Body of pancreas (tissue), 4 donors: ENCODE results near the gene OR5B17. TPM values are rescaled to one million over a fixed set of nuclear protein-coding genes. Genes with fewer than 3 reads are reported as not detected.

Experiments
- ATAC-seq: fragments of 150-250 bp; one replicate; pipeline ENCODE4 v1.9.1; 2016
- DNase-seq, 4 donors: peaks; one replicate each; pipeline ENCODE4 v3.0.0-alpha.2; 2019
- H3K27ac ChIP-seq, 4 donors: fragments of 200-600 bp; sonication (generic); 1 replicate in 3 of 4; 2 replicates in 1 of 4; pipeline versions ENCODE4 v1.5.1 to v1.6.1; 2016 to 2019; ENCODE audit warnings: mild to moderate bottlenecking in 1 of 4, mixed read lengths in 1 of 4, moderate library complexity in 1 of 4
- H3K27me3 ChIP-seq, 2 donors: fragments of 200-600 bp; sonication (generic); one replicate each; pipeline ENCODE4 v1.6.0; 2016; ENCODE audit warnings: mild to moderate bottlenecking in 1 of 2
- H3K36me3 ChIP-seq, 2 donors: fragments of 200-600 bp; sonication (generic); replicated peaks in 1 of 2; 2 replicates each; pipeline ENCODE4 v1.5.1; 2016; ENCODE audit warnings: low read depth in 2 of 2; ENCODE audit not compliant: insufficient read depth in 1 of 2
- H3K4me1 ChIP-seq: fragments of 200-600 bp; sonication (generic); one replicate; pipeline ENCODE4 v1.6.0; 2016
- H3K4me3 ChIP-seq, 2 donors: fragments of 200-600 bp; sonication (generic); 1 replicate in 1 of 2; 2 replicates in 1 of 2; pipeline ENCODE4 v1.5.1; 2016 to 2019
- H3K9me3 ChIP-seq, 3 donors: fragments of 200-600 bp; sonication (generic); 1 replicate in 2 of 3; 2 replicates in 1 of 3; pipeline ENCODE4 v1.5.1; 2016
- POLR2A ChIP-seq, 3 donors: fragments of 450-650 bp; IDR thresholded peaks; one replicate each; pipeline ENCODE4 v1.6.1; 2016; ENCODE audit warnings: antibody characterized with exemption in 3 of 3, mild to moderate bottlenecking in 2 of 3
- WGBS, 2 donors: methylation state at CpG; one replicate each; pipeline ENCODE4 v1.1.5; 2017; 5-methylcytosine and 5-hydroxymethylcytosine counted together
- intact Hi-C: fragments of 100-400 bp; cut with DNase I; formaldehyde crosslinking; loops from one replicate; pipeline ENCODE4 v1.15.1; 2023
- total RNA-seq, 2 donors: library from RNA; depleted of rRNA; stranded (reverse); fragments of >200 nt; gene quantifications; one replicate each; pipeline ENCODE4 v1.1.0, GENCODE V29; 2016
- TF ChIP-seq, protein P1 (sequence below), 7 experiments: fragments of 450-650 bp in 4 of 7; fragments of 200-600 bp in 3 of 7; sonication (generic) in 3 of 7; IDR thresholded peaks; one replicate each; pipeline ENCODE4 v1.5.1; 2016 to 2019; ENCODE audit warnings: antibody characterized with exemption in 7 of 7

Gene OR5B17
- total RNA-seq, 2 donors from 2014 or later = not detected

DNA sequence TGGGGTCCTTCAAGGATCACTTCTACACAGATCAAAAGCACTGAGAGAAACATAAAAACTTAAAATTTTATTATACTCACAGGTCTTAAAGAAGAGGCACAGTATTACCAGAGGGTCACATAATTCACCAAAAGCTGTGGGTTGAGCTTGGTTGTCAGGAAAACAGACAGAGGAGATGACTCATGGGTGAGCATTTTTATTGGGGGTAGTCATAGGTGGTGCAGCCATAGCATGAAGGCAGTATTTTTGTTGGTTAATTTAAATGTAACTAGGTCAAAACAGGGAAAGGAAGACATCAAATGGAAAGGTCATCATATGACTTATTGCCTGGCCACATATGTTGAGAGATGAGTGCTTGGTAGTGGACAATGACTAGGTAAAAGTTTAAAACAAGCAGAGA lies 24.2 kb downstream of the OR5B17 start:
- Histone ChIP-seq H3K27ac (no peak overlapping the region), H3K4me3 (no peak overlapping the region), H3K36me3 (no peaks in the 10 kb centered on the region), H3K4me1 (no peaks in the 10 kb centered on the region), H3K9me3 (no peaks in the 10 kb centered on the region), H3K27me3 (no peaks in the 10 kb centered on the region)
- no peak for ATAC-seq
- intact Hi-C loops = no loop called here
- DNase-seq = no peak
- TF ChIP-seq POLR2A (IDR thresholded peaks at IDR 0.05) = no peak
- TF ChIP-seq, protein P1, sequence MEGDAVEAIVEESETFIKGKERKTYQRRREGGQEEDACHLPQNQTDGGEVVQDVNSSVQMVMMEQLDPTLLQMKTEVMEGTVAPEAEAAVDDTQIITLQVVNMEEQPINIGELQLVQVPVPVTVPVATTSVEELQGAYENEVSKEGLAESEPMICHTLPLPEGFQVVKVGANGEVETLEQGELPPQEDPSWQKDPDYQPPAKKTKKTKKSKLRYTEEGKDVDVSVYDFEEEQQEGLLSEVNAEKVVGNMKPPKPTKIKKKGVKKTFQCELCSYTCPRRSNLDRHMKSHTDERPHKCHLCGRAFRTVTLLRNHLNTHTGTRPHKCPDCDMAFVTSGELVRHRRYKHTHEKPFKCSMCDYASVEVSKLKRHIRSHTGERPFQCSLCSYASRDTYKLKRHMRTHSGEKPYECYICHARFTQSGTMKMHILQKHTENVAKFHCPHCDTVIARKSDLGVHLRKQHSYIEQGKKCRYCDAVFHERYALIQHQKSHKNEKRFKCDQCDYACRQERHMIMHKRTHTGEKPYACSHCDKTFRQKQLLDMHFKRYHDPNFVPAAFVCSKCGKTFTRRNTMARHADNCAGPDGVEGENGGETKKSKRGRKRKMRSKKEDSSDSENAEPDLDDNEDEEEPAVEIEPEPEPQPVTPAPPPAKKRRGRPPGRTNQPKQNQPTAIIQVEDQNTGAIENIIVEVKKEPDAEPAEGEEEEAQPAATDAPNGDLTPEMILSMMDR (IDR thresholded peaks at IDR 0.05) = no peak

DNA sequence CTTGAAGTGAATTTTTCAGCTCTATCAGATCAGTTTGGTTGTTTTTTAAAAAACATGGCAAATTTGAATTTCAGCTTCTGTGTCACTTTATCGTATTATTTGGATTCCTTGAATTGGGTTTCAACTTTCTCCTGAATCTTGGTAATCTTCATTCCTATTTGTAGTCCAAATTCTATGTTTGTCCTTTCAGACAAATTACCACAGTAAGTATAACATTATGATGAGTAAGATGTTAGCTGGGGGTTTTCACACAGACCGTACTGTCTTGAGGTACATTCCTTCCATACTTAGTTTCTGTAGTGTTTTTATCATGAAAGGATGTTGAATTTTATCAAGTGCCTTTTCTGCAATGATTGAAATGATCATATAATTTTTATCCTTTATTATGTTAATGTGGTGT lies 28.0 kb downstream of the OR5B17 start:
- H3K4me3 ChIP-seq = no peak overlapping the region
- H3K27me3 ChIP-seq = no peaks in the 10 kb centered on the region
- no peak for TF ChIP-seq POLR2A (IDR thresholded peaks at IDR 0.05)
- TF ChIP-seq, protein P1 (IDR thresholded peaks at IDR 0.05) = no peak
- no peak overlapping the region for H3K27ac ChIP-seq
- DNase-seq = no peak
- H3K36me3 ChIP-seq = no peaks in the 10 kb centered on the region
- intact Hi-C loops = no loop called here
- H3K4me1 ChIP-seq = no peaks in the 10 kb centered on the region
- no peaks in the 10 kb centered on the region for H3K9me3 ChIP-seq
- 71 to 72% methylated on average over 2 of the region's 2 CpGs for WGBS, 2 donors
- ATAC-seq = no peak

DNA sequence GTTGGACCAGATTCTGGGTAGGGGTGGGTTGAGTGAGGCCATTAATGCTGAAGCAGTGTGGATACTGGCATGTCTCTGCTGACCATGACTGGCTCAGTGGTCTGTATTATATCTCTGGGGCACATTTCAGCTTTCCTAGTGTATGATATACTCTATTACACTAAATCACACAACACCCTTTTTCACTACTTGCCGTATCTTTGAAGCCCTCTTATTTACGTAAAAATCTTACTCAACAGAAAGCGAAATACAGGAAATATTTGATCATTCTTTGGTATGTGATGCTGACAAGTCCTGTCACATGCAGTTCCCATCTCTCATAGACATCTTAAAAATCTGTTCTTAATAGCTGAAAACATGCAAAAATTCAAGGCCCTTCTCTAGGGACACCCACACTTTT lies 40.3 kb downstream of the OR5B17 start:
- Histone ChIP-seq H3K27me3 (no peaks in the 10 kb centered on the region), H3K9me3 (no peaks in the 10 kb centered on the region), H3K36me3 (no peaks in the 10 kb centered on the region), H3K4me3 (no peak overlapping the region), H3K4me1 (no peaks in the 10 kb centered on the region), H3K27ac (no peak overlapping the region)
- intact Hi-C loops = no loop called here
- ATAC-seq (no peak), DNase-seq (no peak)
- TF ChIP-seq POLR2A (IDR thresholded peaks at IDR 0.05) = no peak
- TF ChIP-seq, protein P1 (IDR thresholded peaks at IDR 0.05) = no peak
- WGBS, 2 donors = 35% methylated on average over 3 of the region's 3 CpGs

DNA sequence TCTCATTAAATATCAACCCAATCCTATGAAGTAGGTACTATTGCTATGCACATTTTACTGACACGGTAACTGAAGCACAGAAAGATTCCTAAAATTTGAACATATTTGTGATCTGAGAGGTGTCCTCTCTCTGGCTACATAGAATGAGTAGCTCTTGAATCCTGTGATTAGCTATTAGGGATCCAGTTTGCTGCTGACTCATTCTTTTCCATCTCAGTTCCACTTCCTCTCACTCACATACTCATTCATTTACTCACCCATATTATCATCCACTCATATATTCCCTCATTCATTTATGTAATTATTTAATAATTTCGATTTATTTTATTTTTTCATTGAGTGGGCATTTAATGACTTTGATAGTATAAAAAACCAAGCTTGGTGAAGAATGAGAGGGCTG lies 42.7 kb downstream of the OR5B17 start:
- H3K4me1 ChIP-seq = no peaks in the 10 kb centered on the region
- H3K27ac ChIP-seq = no peak overlapping the region
- no peak for DNase-seq
- H3K9me3 ChIP-seq = no peaks in the 10 kb centered on the region
- no peaks in the 10 kb centered on the region for H3K27me3 ChIP-seq
- no peaks in the 10 kb centered on the region for H3K36me3 ChIP-seq
- no peak for TF ChIP-seq POLR2A (IDR thresholded peaks at IDR 0.05)
- TF ChIP-seq, protein P1 (IDR thresholded peaks at IDR 0.05) = no peak
- 56 to 61% methylated on average over 2 of the region's 2 CpGs for WGBS, 2 donors
- no peak for ATAC-seq
- intact Hi-C loops = no loop called here
- H3K4me3 ChIP-seq = no peak overlapping the region

Other genes starting within 250 kb of the OR5B17 start
- gene OR9I1, start 233.5 kb downstream of the OR5B17 start, total RNA-seq = not detected
- gene OR9Q2, start 170.0 kb downstream of the OR5B17 start, total RNA-seq = not detected
- not detected for gene OR1S2, start 154.9 kb downstream of the OR5B17 start, total RNA-seq
- not detected for gene OR1S1, start 146.3 kb downstream of the OR5B17 start, total RNA-seq
- not detected for gene OR10Q1, start 130.2 kb downstream of the OR5B17 start, total RNA-seq
- gene OR10W1, start 90.8 kb downstream of the OR5B17 start, total RNA-seq = not detected
- not detected for gene OR5B3, start 47.8 kb upstream of the OR5B17 start, total RNA-seq
- not detected for gene OR5B2, start 69.1 kb upstream of the OR5B17 start, total RNA-seq
- not detected for gene OR5B12, start 83.2 kb upstream of the OR5B17 start, total RNA-seq
- gene OR5B21, start 149.0 kb upstream of the OR5B17 start, total RNA-seq = not detected
- gene LPXN, start 216.8 kb upstream of the OR5B17 start, total RNA-seq = 1 to 10 TPM; 5.7 to 6.3 TPM
- gene ZFP91, start 220.0 kb upstream of the OR5B17 start, total RNA-seq = 10 to 100 TPM; 25.4 to 25.7 TPM